ENCODE measurements around the gene RAP1GAP. TPM values are rescaled to one million over a fixed set of nuclear protein-coding genes. Genes with fewer than 3 reads are reported as not detected.

Gene RAP1GAP
- total RNA-seq, 1 experiment from 2014 or later: 13.4 TPM

- Histone ChIP-seq H3K4me1 (ENCODE audit: control insufficient read depth in 1 of 2, insufficient read depth in 2 of 2, low read length in 2 of 2) (peaks cover 2 to 13% of the 10 kb centered on the region in 2 experiments; a peak in 2 of 4 replicates), H3K9me3 (ENCODE audit: control insufficient read depth in 1 of 2, insufficient read depth in 1 of 2, low read depth in 1 of 2, low read length in 2 of 2) (no peaks in the 10 kb centered on the region), H3K36me3 (ENCODE audit: control insufficient read depth in 1 of 2, insufficient read depth in 2 of 2, low read length in 2 of 2) (no peaks in the 10 kb centered on the region), H3K9me2 (ENCODE audit: insufficient read depth) (no peaks in the 10 kb centered on the region), H3K4me3 (replicated peaks in 1 of 2; ENCODE audit: low read depth in 1 of 2, low read length in 2 of 2) (no peak overlapping the region), H3K27ac (ENCODE audit: low read depth, low read length) (no peak overlapping the region), H3K4me2 (ENCODE audit: low read length) (no peak overlapping the region), H3K79me2 (ENCODE audit: insufficient read depth, low read length) (no peaks in the 10 kb centered on the region), H2AFZ (ENCODE audit: low read depth, low read length, poor library complexity, severe bottlenecking) (no peak overlapping the region), H3K9ac (ENCODE audit: low read length) (no peak overlapping the region), H3K27me3 (ENCODE audit: insufficient read depth, low read length) (no peaks in the 10 kb centered on the region), H4K20me1 (ENCODE audit: insufficient read depth) (no peaks in the 10 kb centered on the region)
- ChIA-PET RAD21 (ENCODE audit: low non-redundant PET in 1 of 2, low total read pairs in 2 of 2, uncharacterized antibody in 2 of 2, unreplicated experiment in 2 of 2) (no interaction called here), CTCF (interaction anchor here (1.1 kb wide), 1 partner anchor 293 kb away, joined by 3 read pairs; no protein-coding TSS in a partner anchor), POLR2A (no interaction called here)
- ATAC-seq (no peak), DNase-seq (ENCODE audit: low read depth, low spot score) (no peak)
- TF ChIP-seq ZFX (IDR thresholded peaks at IDR 0.05) (no peak), TCF7L2 (IDR thresholded peaks at IDR 0.05; ENCODE audit: borderline replicate concordance, extremely low read depth, insufficient read depth, insufficient read length) (no peak), CEBPB (IDR thresholded peaks at IDR 0.05; ENCODE audit: low read depth) (no peak), POLR2AphosphoS5 (IDR thresholded peaks at IDR 0.05; ENCODE audit: low read depth, low read length) (no peak)
- TF ChIP-seq, protein P1, sequence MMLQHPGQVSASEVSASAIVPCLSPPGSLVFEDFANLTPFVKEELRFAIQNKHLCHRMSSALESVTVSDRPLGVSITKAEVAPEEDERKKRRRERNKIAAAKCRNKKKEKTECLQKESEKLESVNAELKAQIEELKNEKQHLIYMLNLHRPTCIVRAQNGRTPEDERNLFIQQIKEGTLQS (IDR thresholded peaks at IDR 0.05): no peak
- intact Hi-C loops (cut with micrococcal nuclease): no loop called here
- no TSS peak for BruUV-seq (replicated peaks)
Observed at GRCh38 chr1:21663248-21663950, 5.8 kb downstream of the RAP1GAP start.

DNA sequence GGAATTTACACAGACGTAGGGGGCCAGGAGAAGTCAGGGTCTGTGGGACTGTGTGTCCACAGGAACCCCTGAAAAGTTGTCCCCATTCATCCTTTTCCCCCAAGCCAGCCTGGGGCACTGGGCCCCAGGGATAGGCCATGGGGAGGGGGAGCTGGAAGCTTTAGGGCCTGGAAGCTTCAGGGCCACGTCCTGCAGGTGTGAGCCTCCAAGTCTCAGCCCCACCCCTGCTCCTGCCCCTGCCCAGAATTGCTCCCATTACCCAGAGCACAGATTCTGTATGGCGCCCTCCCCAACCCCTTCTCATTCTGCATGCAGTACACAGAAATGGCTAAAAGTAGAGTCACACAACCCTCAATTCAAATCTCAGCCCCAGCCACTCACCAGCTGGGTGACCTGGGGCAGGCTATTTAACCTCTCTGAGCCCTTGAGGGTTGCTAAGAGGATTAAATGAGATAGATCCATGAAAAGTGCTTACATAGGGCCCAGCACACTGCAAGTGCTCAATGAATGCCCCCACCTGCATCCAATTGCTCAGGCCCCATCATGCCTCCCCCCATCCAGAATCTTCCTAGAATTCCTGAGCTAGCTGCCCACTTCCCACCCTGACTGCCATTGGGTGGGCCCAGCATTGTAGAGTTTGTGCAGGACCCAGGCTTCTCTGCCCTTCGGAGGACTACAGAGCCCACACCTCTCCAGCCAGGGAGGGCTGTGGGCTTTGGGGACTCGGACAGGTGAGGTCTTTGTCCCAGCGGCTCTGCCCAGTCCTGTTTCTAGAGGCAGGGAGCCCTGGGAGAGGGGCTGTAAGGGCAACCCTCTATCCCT, 6.5 kb downstream of the RAP1GAP start:
- Histone ChIP-seq H3K9me2 (ENCODE audit: insufficient read depth) (no peaks in the 10 kb centered on the region), H4K20me1 (ENCODE audit: insufficient read depth) (no peaks in the 10 kb centered on the region), H3K79me2 (ENCODE audit: insufficient read depth, low read length) (no peaks in the 10 kb centered on the region), H3K27me3 (ENCODE audit: insufficient read depth, low read length) (no peaks in the 10 kb centered on the region), H3K4me3 (replicated peaks in 1 of 2; ENCODE audit: low read depth in 1 of 2, low read length in 2 of 2) (no peak overlapping the region), H3K4me1 (ENCODE audit: control insufficient read depth in 1 of 2, insufficient read depth in 2 of 2, low read length in 2 of 2) (peaks cover 2 to 13% of the 10 kb centered on the region in 2 experiments; a peak in 2 of 4 replicates), H2AFZ (ENCODE audit: low read depth, low read length, poor library complexity, severe bottlenecking) (no peak overlapping the region), H3K9ac (ENCODE audit: low read length) (no peak overlapping the region), H3K4me2 (ENCODE audit: low read length) (no peak overlapping the region), H3K9me3 (ENCODE audit: control insufficient read depth in 1 of 2, insufficient read depth in 1 of 2, low read depth in 1 of 2, low read length in 2 of 2) (no peaks in the 10 kb centered on the region), H3K27ac (ENCODE audit: low read depth, low read length) (no peak overlapping the region), H3K36me3 (ENCODE audit: control insufficient read depth in 1 of 2, insufficient read depth in 2 of 2, low read length in 2 of 2) (no peaks in the 10 kb centered on the region)
- ATAC-seq: no peak
- intact Hi-C loops (cut with micrococcal nuclease): no loop called here
- ChIA-PET CTCF (interaction anchor here (1.1 kb wide), 1 partner anchor 292 kb away, joined by 3 read pairs; no protein-coding TSS in a partner anchor), RAD21 (ENCODE audit: low non-redundant PET in 1 of 2, low total read pairs in 2 of 2, uncharacterized antibody in 2 of 2, unreplicated experiment in 2 of 2) (no interaction called here), POLR2A (no interaction called here)
- no TSS peak for BruUV-seq (replicated peaks)
- TF ChIP-seq EGR1 (IDR thresholded peaks at IDR 0.05; ENCODE audit: low read depth) (no peak), POLR2AphosphoS5 (IDR thresholded peaks at IDR 0.05; ENCODE audit: low read depth, low read length) (no peak), ZBTB33 (IDR thresholded peaks at IDR 0.05; ENCODE audit: extremely low read depth, insufficient replicate concordance, low read length) (no peak), TCF7L2 (IDR thresholded peaks at IDR 0.05; ENCODE audit: borderline replicate concordance, extremely low read depth, insufficient read depth, insufficient read length) (no peak), ZFX (IDR thresholded peaks at IDR 0.05) (no peak), POLR2A (IDR thresholded peaks at IDR 0.05; ENCODE audit: borderline replicate concordance, extremely low read depth, insufficient read depth, insufficient read length) (no peak), RAD21 (IDR thresholded peaks at IDR 0.05; ENCODE audit: low read depth) (no peak), ELF1 (IDR thresholded peaks at IDR 0.05; ENCODE audit: borderline replicate concordance, low read depth) (no peak), CEBPB (IDR thresholded peaks at IDR 0.05; ENCODE audit: low read depth) (no peak), EZH2 (IDR thresholded peaks at IDR 0.05) (no peak), SIN3A (IDR thresholded peaks at IDR 0.05; ENCODE audit: low read depth) (no peak)
- TF ChIP-seq, protein P2, sequence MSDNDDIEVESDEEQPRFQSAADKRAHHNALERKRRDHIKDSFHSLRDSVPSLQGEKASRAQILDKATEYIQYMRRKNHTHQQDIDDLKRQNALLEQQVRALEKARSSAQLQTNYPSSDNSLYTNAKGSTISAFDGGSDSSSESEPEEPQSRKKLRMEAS (IDR thresholded peaks at IDR 0.05): no peak
- no peak for DNase-seq (ENCODE audit: low read depth, low spot score)

All from HCT116 (cell line).